ENCODE data around the gene ZACN. TPM values are rescaled to one million over a fixed set of nuclear protein-coding genes. Genes with fewer than 3 reads are reported as not detected.

Gene ZACN
- polyA plus RNA-seq, 1 donor from 2014 or later = not detected

DNA sequence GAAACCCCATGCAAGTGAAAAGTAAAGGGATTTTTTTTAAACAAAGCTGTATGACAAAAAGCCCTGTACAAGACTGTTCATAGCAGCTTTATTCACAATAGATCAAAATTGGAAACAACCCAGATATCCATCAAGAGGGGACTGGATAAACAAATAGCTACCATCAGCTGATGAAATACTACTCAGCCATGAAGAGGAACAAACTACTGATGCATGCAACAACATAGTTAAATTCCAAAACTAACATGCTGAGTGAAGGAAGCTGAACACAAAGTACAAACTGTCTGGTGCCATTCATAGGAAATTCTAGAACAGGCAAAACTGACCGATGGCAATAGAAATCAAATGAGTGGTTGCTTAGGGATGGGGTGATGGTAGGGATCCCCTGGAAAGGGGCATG lies 46.9 kb downstream of the ZACN start:
- Histone ChIP-seq H3K9me2 (ENCODE audit: insufficient read depth, low read length) (no peaks in the 10 kb centered on the region), H2AFZ (ENCODE audit: low read depth, low read length) (no peak overlapping the region), H3K27me3 (ENCODE audit: insufficient read depth, low read depth, low read length) (no peaks in the 10 kb centered on the region), H3K79me2 (replicated peaks; ENCODE audit: insufficient read depth, low read length) (no peaks in the 10 kb centered on the region), H3K9me3 (ENCODE audit: low read length) (no peaks in the 10 kb centered on the region), H3K4me2 (ENCODE audit: low read length) (no peak overlapping the region), H3K4me3 (ENCODE audit: low read length) (no peak overlapping the region), H4K20me1 (ENCODE audit: insufficient read depth) (no peaks in the 10 kb centered on the region), H3K27ac (ENCODE audit: low read length) (no peak overlapping the region), H3K36me3 (ENCODE audit: insufficient read depth, low read length) (no peaks in the 10 kb centered on the region), H3F3A (ENCODE audit: insufficient read depth, low read length, poor library complexity, severe bottlenecking) (no peaks in the 10 kb centered on the region), H3K9ac (ENCODE audit: low read length) (no peak overlapping the region)
- TF ChIP-seq, protein P1, sequence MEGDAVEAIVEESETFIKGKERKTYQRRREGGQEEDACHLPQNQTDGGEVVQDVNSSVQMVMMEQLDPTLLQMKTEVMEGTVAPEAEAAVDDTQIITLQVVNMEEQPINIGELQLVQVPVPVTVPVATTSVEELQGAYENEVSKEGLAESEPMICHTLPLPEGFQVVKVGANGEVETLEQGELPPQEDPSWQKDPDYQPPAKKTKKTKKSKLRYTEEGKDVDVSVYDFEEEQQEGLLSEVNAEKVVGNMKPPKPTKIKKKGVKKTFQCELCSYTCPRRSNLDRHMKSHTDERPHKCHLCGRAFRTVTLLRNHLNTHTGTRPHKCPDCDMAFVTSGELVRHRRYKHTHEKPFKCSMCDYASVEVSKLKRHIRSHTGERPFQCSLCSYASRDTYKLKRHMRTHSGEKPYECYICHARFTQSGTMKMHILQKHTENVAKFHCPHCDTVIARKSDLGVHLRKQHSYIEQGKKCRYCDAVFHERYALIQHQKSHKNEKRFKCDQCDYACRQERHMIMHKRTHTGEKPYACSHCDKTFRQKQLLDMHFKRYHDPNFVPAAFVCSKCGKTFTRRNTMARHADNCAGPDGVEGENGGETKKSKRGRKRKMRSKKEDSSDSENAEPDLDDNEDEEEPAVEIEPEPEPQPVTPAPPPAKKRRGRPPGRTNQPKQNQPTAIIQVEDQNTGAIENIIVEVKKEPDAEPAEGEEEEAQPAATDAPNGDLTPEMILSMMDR (IDR thresholded peaks at IDR 0.05; ENCODE audit: poor library complexity, severe bottlenecking) = no peak
- TF ChIP-seq POLR2AphosphoS5 (IDR thresholded peaks at IDR 0.05) = no peak
- no peak for TF ChIP-seq EP300 (conservative IDR thresholded peaks at IDR 0.05; ENCODE audit: poor library complexity, severe bottlenecking)
- TF ChIP-seq, protein P2, sequence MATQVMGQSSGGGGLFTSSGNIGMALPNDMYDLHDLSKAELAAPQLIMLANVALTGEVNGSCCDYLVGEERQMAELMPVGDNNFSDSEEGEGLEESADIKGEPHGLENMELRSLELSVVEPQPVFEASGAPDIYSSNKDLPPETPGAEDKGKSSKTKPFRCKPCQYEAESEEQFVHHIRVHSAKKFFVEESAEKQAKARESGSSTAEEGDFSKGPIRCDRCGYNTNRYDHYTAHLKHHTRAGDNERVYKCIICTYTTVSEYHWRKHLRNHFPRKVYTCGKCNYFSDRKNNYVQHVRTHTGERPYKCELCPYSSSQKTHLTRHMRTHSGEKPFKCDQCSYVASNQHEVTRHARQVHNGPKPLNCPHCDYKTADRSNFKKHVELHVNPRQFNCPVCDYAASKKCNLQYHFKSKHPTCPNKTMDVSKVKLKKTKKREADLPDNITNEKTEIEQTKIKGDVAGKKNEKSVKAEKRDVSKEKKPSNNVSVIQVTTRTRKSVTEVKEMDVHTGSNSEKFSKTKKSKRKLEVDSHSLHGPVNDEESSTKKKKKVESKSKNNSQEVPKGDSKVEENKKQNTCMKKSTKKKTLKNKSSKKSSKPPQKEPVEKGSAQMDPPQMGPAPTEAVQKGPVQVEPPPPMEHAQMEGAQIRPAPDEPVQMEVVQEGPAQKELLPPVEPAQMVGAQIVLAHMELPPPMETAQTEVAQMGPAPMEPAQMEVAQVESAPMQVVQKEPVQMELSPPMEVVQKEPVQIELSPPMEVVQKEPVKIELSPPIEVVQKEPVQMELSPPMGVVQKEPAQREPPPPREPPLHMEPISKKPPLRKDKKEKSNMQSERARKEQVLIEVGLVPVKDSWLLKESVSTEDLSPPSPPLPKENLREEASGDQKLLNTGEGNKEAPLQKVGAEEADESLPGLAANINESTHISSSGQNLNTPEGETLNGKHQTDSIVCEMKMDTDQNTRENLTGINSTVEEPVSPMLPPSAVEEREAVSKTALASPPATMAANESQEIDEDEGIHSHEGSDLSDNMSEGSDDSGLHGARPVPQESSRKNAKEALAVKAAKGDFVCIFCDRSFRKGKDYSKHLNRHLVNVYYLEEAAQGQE (IDR thresholded peaks at IDR 0.05; ENCODE audit: borderline replicate concordance) = no peak
- TF ChIP-seq RAD21 (conservative IDR thresholded peaks at IDR 0.05) = no peak
- TF ChIP-seq TAF1 (IDR thresholded peaks at IDR 0.05; ENCODE audit: low read depth) = no peak

DNA sequence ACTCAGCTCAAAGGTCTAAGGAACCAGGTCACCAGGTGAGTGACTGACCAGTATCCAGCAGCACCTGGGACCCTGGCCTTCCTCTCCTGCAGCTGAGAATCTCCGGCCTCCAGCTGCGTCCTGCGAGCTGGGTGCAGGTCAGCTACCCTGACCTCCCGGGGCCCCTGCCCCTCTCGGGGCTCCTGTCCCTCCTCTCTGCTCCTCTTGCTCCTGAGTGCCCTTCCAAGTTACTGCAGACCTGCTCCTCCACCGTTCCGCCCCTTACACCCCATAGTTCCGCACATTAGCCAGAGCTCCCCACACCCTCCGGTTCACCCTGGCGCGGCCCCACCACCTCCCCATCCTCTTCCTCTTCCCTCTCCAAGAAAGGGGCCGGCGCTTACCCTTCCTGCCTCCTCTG lies 51.5 kb downstream of the ZACN start:
- Histone ChIP-seq H3K9me3 (ENCODE audit: low read length) (no peaks in the 10 kb centered on the region), H3K4me3 (ENCODE audit: low read length) (no peak overlapping the region), H3K36me3 (ENCODE audit: insufficient read depth, low read length) (no peaks in the 10 kb centered on the region), H3K79me2 (replicated peaks; ENCODE audit: insufficient read depth, low read length) (no peaks in the 10 kb centered on the region), H3K27me3 (ENCODE audit: insufficient read depth, low read depth, low read length) (no peaks in the 10 kb centered on the region), H2AFZ (ENCODE audit: low read depth, low read length) (no peak overlapping the region), H3K9me2 (ENCODE audit: insufficient read depth, low read length) (no peaks in the 10 kb centered on the region), H3F3A (ENCODE audit: insufficient read depth, low read length, poor library complexity, severe bottlenecking) (no peaks in the 10 kb centered on the region), H4K20me1 (ENCODE audit: insufficient read depth) (no peaks in the 10 kb centered on the region), H3K27ac (ENCODE audit: low read length) (no peak overlapping the region), H3K9ac (ENCODE audit: low read length) (no peak overlapping the region), H3K4me2 (ENCODE audit: low read length) (no peak overlapping the region)
- TF ChIP-seq RAD21 (conservative IDR thresholded peaks at IDR 0.05) = no peak
- TF ChIP-seq, protein P2 (IDR thresholded peaks at IDR 0.05; ENCODE audit: borderline replicate concordance) = no peak
- no peak for TF ChIP-seq SMC3 (conservative IDR thresholded peaks at IDR 0.05; ENCODE audit: poor library complexity)
- no peak for TF ChIP-seq POLR2AphosphoS5 (IDR thresholded peaks at IDR 0.05)
- no peak for TF ChIP-seq EZH2 (IDR thresholded peaks at IDR 0.05; ENCODE audit: borderline replicate concordance, insufficient read depth, low read length, poor library complexity, severe bottlenecking)
- TF ChIP-seq, protein P1 (IDR thresholded peaks at IDR 0.05; ENCODE audit: poor library complexity, severe bottlenecking) = no peak
- no peak for TF ChIP-seq EP300 (conservative IDR thresholded peaks at IDR 0.05; ENCODE audit: poor library complexity, severe bottlenecking)
- no peak for TF ChIP-seq TAF1 (IDR thresholded peaks at IDR 0.05; ENCODE audit: low read depth)
- no peak for TF ChIP-seq MXI1 (conservative IDR thresholded peaks at IDR 0.05; ENCODE audit: poor library complexity, severe bottlenecking)

Measured in neural cell (in vitro differentiated cells).